GM06990 (cell line): Measurements from ENCODE around the gene PHF21B.
"Not testable (repeated sequence)": the region's sequence is repeated elsewhere in the genome, so short reads cannot be mapped to it uniquely, and the experiment has no call there.

Experiments used
- DNase-seq: peaks from one replicate; pipeline ENCODE4 v3.0.0-alpha.2; 2011; ENCODE audit not compliant: insufficient read length; ENCODE audit errors: extremely low read depth
- H3K27me3 ChIP-seq: replicated peaks from 2 replicates; pipeline ENCODE4 v1.6.0; 2011; ENCODE audit warnings: low read length; ENCODE audit not compliant: control insufficient read depth, insufficient read depth
- H3K36me3 ChIP-seq: 2 replicates; pipeline ENCODE4 v1.5.1; 2011; ENCODE audit warnings: low read length; ENCODE audit not compliant: control insufficient read depth, insufficient read depth
- H3K4me3 ChIP-seq: replicated peaks from 2 replicates; pipeline ENCODE4 v1.5.1; 2011; ENCODE audit warnings: low read depth, mild to moderate bottlenecking, control low read depth, low read length
- TF ChIP-seq, protein P1 (sequence below): IDR thresholded peaks from 2 replicates; pipeline ENCODE4 v1.5.1; 2011; ENCODE audit warnings: low read length, control low read depth, mild to moderate bottlenecking, inconsistent platforms; ENCODE audit not compliant: insufficient read depth, poor library complexity, severe bottlenecking

PHF21B gene

DNA sequence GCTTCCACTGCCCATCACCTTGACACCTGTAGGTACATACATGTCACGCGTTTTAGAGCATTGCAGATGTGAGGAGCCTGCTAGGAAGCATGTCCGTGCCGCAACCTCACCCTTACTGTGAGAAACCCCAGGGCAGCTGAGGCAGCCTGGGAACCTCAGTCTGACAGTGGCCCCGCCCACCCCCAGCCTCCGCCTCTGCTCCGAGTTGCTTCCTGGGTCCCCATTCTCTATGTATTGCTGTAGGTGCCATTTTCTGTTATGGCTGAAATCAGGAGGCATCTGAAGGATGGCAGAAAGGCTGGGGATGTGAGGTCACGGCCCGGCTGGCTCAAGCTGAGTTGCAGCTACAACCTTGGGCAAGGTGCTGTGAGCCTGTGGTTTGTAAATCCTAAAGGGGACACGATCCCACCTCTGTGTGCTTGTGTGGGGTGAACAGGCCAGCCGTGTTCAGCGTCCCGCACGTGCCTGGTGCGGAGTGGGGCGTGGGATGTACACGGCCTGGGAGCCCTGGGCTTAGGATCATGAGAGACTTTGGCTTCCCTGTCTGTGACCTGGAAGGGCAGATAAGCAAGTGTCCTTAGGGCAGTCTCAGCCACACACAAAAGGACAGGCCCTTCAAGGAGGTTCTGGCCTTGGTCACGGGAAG is 102.7 kb downstream of the PHF21B start:
- DNase-seq, result no peak
- no peaks in the 10 kb centered on the region for H3K27me3 ChIP-seq
- TF ChIP-seq, protein P1, sequence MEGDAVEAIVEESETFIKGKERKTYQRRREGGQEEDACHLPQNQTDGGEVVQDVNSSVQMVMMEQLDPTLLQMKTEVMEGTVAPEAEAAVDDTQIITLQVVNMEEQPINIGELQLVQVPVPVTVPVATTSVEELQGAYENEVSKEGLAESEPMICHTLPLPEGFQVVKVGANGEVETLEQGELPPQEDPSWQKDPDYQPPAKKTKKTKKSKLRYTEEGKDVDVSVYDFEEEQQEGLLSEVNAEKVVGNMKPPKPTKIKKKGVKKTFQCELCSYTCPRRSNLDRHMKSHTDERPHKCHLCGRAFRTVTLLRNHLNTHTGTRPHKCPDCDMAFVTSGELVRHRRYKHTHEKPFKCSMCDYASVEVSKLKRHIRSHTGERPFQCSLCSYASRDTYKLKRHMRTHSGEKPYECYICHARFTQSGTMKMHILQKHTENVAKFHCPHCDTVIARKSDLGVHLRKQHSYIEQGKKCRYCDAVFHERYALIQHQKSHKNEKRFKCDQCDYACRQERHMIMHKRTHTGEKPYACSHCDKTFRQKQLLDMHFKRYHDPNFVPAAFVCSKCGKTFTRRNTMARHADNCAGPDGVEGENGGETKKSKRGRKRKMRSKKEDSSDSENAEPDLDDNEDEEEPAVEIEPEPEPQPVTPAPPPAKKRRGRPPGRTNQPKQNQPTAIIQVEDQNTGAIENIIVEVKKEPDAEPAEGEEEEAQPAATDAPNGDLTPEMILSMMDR, result no peak
- no peak overlapping the region for H3K4me3 ChIP-seq
- no peaks in the 10 kb centered on the region for H3K36me3 ChIP-seq

DNA sequence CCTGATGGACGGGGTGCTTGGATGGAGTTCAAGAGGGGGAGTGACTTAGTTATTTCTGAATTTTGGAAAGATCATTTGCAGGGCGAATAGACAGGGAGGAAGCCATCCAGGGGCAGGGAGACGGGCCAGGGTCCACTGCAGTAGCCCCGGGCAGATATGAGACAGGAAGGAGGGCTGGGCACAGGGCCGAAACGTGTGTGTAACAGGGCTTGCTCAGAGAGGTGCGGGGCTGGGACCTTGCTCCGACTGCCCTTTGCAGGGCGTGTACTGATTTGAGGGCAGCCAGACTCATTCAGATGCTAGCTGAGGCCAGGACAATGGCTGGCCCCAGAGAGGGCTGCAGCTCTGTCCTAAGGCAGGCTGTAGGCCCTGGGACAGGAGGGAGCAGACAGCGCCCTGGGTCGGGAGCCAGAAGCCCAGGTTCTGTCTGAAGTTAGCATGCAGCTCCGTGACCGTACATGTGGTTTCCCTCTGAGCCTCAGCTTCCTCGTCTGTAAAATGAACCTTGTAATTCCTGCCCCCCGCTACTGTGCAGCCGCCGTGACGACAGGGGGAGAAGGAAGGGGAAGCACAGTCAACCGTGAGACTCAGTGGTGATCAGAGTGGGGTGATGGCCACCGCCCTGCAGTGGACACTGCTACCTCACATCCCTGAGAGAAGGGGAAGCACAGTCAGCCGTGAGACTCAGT is 103.4 kb downstream of the PHF21B start:
- TF ChIP-seq, protein P1, result no peak
- DNase-seq, result no peak
- Histone ChIP-seq H3K36me3 (no peaks in the 10 kb centered on the region), H3K4me3 (no peak overlapping the region), H3K27me3 (no peaks in the 10 kb centered on the region)

DNA sequence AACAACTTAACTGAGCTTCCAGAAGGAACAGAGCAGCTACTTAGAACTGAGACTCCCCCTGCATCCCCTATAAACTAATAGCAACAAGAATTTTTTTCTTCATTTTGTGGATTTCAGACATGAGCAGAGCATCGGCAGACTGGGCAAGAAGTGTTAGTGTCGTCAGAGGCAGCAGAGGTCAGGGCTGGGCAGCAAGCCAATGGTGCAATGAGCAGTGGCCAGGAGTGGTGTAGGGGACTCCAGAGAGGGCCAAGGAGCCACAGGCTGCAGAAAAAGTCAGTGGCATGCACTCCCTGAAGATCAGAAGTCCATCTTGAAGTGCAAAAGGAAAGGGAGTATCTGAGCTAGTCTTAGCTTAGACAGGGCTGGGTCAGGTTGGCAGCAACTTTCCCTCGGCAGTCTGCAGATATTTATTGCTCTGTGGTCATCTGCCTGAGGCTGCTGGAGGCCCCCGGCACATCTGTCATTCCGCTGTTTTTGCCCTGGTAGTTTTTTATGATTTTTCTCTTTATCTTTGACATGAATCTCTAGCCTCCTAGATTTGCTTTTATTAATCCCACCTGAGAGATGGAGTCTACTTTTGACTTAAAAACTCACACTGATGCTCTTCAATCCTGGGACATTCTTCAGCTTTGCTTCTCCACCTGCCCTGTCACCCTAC is 105.2 kb downstream of the PHF21B start:
- not testable (repeated sequence) for DNase-seq, H3K36me3 ChIP-seq, H3K4me3 ChIP-seq, H3K27me3 ChIP-seq

DNA sequence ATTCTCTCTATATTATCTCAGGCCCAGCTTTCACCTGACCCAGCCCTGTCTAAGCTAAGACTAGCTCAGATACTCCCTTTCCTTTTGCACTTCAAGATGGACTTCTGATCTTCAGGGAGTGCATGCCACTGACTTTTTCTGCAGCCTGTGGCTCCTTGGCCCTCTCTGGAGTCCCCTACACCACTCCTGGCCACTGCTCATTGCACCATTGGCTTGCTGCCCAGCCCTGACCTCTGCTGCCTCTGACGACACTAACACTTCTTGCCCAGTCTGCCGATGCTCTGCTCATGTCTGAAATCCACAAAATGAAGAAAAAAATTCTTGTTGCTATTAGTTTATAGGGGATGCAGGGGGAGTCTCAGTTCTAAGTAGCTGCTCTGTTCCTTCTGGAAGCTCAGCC is 106.6 kb downstream of the PHF21B start:
- not testable (repeated sequence) for DNase-seq, H3K4me3 ChIP-seq, H3K36me3 ChIP-seq, H3K27me3 ChIP-seq

DNA sequence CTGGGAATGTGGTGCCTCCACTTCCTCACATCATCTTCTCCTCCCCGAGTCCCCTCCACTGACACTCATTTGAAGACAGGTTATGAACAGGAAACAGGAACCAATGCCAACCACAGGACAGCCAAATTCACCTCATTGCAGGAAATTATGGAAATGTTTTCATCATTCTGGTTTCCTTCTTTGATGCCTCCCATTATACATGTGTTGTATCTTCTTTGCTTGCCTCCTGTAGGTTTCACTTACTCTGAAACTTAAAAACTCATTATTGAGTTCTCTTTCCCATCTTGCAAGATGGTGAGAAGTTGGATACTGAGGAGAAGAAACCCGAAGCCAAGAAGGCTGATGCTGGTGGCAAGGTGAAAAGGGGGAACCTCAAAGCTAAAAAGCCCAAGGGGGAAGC is 108.5 kb downstream of the PHF21B start:
- H3K36me3 ChIP-seq, result no peaks in the 10 kb centered on the region
- no peak overlapping the region for H3K4me3 ChIP-seq
- TF ChIP-seq, protein P1, result no peak
- DNase-seq, result no peak
- no peaks in the 10 kb centered on the region for H3K27me3 ChIP-seq

DNA sequence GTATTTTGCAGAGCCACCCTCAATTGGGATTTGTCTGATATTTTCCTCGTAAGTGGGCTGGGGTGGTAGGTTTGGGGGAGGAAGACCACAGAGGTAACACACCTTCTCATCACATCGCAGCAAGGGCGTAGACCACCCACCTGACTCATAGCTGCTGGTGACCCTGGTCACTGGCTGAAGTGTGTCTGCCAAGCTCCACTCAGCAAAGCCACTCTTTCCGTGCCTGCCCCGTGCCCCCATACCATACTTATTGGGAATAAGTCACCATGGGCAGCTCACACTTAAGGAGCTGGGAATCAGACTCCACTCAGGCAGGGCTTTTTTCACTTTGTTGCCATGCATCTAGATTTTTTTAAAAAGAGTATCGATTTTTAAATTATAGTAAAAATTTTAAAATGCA is 111.6 kb downstream of the PHF21B start:
- Histone ChIP-seq H3K36me3 (no peaks in the 10 kb centered on the region), H3K4me3 (no peak overlapping the region), H3K27me3 (no peaks in the 10 kb centered on the region)
- TF ChIP-seq, protein P1, result no peak
- no peak for DNase-seq
